Aorta (tissue), 5 donors: Measurements from ENCODE around the gene GCAT. TPM values are rescaled to one million over a fixed set of nuclear protein-coding genes. Genes with fewer than 3 reads are reported as not detected.
A peak's percentile ranks its signal among the peaks of the same experiment; 100 is the strongest.

Experiments used
- ATAC-seq: fragments of 200-7000 bp; cut with Tn5 transposase; one replicate; pipeline ENCODE4 v1.9.1; 2022; ENCODE audit warnings: moderate library complexity; ENCODE audit not compliant: low FRiP score
- DNase-seq, 2 donors: peaks; one replicate each; pipeline ENCODE4 v3.0.0-alpha.2; 2020
- H3K27ac ChIP-seq, 2 donors: one replicate each; pipeline ENCODE4 v1.5.1; 2013; ENCODE audit warnings: low read length in 2 of 2, mild to moderate bottlenecking in 2 of 2, moderate library complexity in 2 of 2, control low read depth in 1 of 2, inconsistent platforms in 1 of 2, low read depth in 1 of 2
- H3K27me3 ChIP-seq, 2 donors: one replicate each; pipeline ENCODE4 v1.6.1; 2013; ENCODE audit warnings: control low read depth in 1 of 2, low read length in 1 of 2, mild to moderate bottlenecking in 1 of 2, moderate library complexity in 1 of 2; ENCODE audit not compliant: insufficient read depth in 2 of 2, control insufficient read depth in 1 of 2
- H3K36me3 ChIP-seq, 2 donors: one replicate each; pipeline ENCODE4 v1.6.1; 2013; ENCODE audit warnings: control low read depth in 1 of 2, low read length in 1 of 2, mild to moderate bottlenecking in 1 of 2; ENCODE audit not compliant: insufficient read depth in 2 of 2, control insufficient read depth in 1 of 2
- H3K4me1 ChIP-seq, 2 donors: one replicate each; pipeline ENCODE4 v1.6.1; 2013; ENCODE audit warnings: low read length in 2 of 2, control low read depth in 1 of 2, mild to moderate bottlenecking in 1 of 2, moderate library complexity in 1 of 2; ENCODE audit not compliant: insufficient read depth in 2 of 2, control insufficient read depth in 1 of 2
- H3K4me3 ChIP-seq, 2 donors: one replicate each; pipeline ENCODE4 v1.5.1; 2013; ENCODE audit warnings: low read length in 2 of 2, control low read depth in 1 of 2, mild to moderate bottlenecking in 1 of 2
- H3K9me3 ChIP-seq: one replicate; pipeline ENCODE4 v1.6.1; 2013; ENCODE audit warnings: mild to moderate bottlenecking, low read length; ENCODE audit not compliant: control insufficient read depth
- WGBS, 2 donors: extraction: QIAGEN DNeasy Blood & Tissue Kit; methylation state at CpG; one replicate each; pipeline ENCODE4 v1.1.7; 2013; 5-methylcytosine and 5-hydroxymethylcytosine counted together
- intact Hi-C, 2 donors: fragments of 100-400 bp; cut with DNase I; formaldehyde crosslinking; loops; one replicate each; pipeline versions ENCODE4 v1.14.2 to v1.15.0; 2022
- polyA plus RNA-seq, 2 donors: library from polyadenylated mRNA; stranded (reverse); fragments of 200-250 nt; gene quantifications; one replicate each; pipeline ENCODE4 v1.2.3, GENCODE V29; 2013
- total RNA-seq, 2 donors: library from RNA; stranded (reverse); fragmentation: NEBNext Ultra II Directional; extraction: Animal tissue kit (Norgen Biotek cat#: 25700); gene quantifications; one replicate each; pipeline ENCODE4 v1.2.1, GENCODE V29; 2021
- donor health status: healthy with polysubstance abuse.
- donor health status: Bipolar disorder and iron deficiency.
- donor health status: DM: no; HTN: no; CAD: no.
- donor health status: DM: no; HTN: no; CAD: no.
- donor health status: DM: yes; HTN: yes; CAD: no.

Gene GCAT
- total and polyA plus RNA-seq, 4 donors, result 4.4 to 21.4 (median 6.4) TPM

GRCh38 chr22:37842015-37842793 is 34.5 kb downstream of the GCAT start:
- peaks cover 0 to 3% of the 10 kb centered on the region in 2 donors for H3K4me1 ChIP-seq

DNA sequence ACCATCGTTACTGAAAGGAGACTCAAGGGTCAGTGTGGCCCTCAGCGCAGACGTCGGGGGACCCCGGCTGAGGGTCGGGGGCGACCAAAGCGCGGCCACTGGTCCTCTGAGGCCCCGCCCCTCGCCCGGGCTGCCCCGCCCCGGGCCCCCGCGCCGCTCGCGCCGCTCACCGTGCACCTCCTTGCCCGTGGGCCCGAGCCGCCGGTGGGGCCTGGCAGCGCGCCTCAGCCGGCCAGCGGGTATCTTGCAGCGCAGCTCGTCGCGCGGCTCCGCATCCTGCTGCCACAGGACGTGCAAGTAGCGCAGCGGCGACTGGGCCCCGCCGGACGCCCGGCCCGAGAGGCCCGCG is 36.0 kb downstream of the GCAT start:
- Histone ChIP-seq H3K9me3 (no peaks in the 10 kb centered on the region), H3K27me3 (no peaks in the 10 kb centered on the region), H3K4me3 (peak overlapping the region; percentile 83 to 94), H3K36me3 (no peaks in the 10 kb centered on the region), H3K27ac (peak overlapping the region; percentile 23 to 38), H3K4me1 (peaks cover 0 to 3% of the 10 kb centered on the region in 2 donors)
- intact Hi-C loops, result no loop called here
- DNase-seq (peak; percentile 65 to 86), ATAC-seq (peak; percentile 51)
- WGBS, 2 donors, result 0 to 1% methylated on average over 30 to 46 of the region's 46 CpGs

More at GRCh38 chr22:37842015-37842793, 34.5 kb downstream of the GCAT start:
- intact Hi-C loops, result no loop called here
- no peak overlapping the region for H3K27ac ChIP-seq
- H3K27me3 ChIP-seq, result no peaks in the 10 kb centered on the region
- H3K9me3 ChIP-seq, result no peaks in the 10 kb centered on the region
- WGBS, 2 donors, result 90% methylated on average over 10 of the region's 10 CpGs
- no peak for DNase-seq
- no peak for ATAC-seq
- H3K4me3 ChIP-seq, result no peak overlapping the region
- no peaks in the 10 kb centered on the region for H3K36me3 ChIP-seq

DNA sequence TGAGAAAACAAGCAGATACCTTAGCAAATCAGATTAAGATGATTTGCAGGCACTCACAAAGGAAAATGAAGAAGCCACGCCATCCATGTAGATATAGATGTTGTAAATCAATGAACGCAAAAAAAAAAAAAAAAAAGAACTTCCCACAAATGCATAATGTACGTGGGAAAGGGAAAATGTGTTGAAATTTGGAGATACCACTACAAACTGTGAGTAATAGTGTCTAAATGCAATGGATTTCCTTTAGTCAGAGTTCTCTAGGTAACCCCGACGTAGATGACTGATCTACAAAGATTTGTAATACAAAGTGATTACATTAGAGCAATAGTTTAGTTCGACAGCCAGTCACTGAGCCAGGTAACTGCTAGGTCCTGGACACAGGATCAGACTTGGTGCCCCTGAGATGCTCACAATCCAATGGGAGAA is 37.2 kb downstream of the GCAT start:
- ATAC-seq (no peak), DNase-seq (no peak)
- Histone ChIP-seq H3K27ac (no peak overlapping the region), H3K4me1 (peaks cover 0 to 3% of the 10 kb centered on the region in 2 donors), H3K4me3 (no peak overlapping the region), H3K36me3 (no peaks in the 10 kb centered on the region), H3K9me3 (no peaks in the 10 kb centered on the region), H3K27me3 (no peaks in the 10 kb centered on the region)
- 88% methylated on average over 6 of the region's 6 CpGs for WGBS, 2 donors
- intact Hi-C loops, result no loop called here

DNA sequence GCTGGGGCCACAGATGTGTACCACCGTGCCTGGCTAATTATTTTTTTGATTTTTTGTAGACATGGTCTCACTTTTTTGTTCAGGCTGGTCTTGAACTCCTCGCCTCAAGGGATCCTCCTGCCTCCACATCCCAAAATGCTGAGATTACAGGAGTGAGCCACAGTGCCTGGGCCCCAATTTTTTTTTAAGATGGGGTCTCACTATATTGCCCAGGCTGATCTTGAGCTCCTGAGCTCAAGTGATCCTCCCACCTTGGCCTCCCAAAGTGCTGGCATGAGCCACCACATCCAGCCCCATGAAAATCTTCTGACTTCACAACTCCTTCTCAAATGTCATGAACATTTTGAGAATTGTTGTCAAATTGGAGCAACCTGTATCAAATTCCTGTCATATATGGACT is 38.7 kb downstream of the GCAT start:
- Histone ChIP-seq H3K4me1 (peaks cover 0 to 3% of the 10 kb centered on the region in 2 donors), H3K4me3 (no peak overlapping the region), H3K27ac (no peak overlapping the region), H3K9me3 (no peaks in the 10 kb centered on the region), H3K27me3 (no peaks in the 10 kb centered on the region), H3K36me3 (no peaks in the 10 kb centered on the region)
- ATAC-seq (no peak), DNase-seq (no peak)
- WGBS, 2 donors, result 92 to 94% methylated on average over 2 of the region's 2 CpGs
- intact Hi-C loops, result no loop called here

GRCh38 chr22:37848587-37849088 is 40.9 kb downstream of the GCAT start:
- intact Hi-C loops, result no loop called here
- Histone ChIP-seq H3K4me1 (no peaks in the 10 kb centered on the region), H3K4me3 (peak overlapping the region; percentile 60 to 68), H3K9me3 (no peaks in the 10 kb centered on the region), H3K27ac (peak overlapping the region in 1 of 2 donors; percentile 75), H3K27me3 (no peaks in the 10 kb centered on the region), H3K36me3 (peaks cover 0 to 8% of the 10 kb centered on the region in 2 donors)
- ATAC-seq (no peak), DNase-seq (no peak)
- WGBS, 2 donors, result 27 to 32% methylated on average over 27 of the region's 27 CpGs

DNA sequence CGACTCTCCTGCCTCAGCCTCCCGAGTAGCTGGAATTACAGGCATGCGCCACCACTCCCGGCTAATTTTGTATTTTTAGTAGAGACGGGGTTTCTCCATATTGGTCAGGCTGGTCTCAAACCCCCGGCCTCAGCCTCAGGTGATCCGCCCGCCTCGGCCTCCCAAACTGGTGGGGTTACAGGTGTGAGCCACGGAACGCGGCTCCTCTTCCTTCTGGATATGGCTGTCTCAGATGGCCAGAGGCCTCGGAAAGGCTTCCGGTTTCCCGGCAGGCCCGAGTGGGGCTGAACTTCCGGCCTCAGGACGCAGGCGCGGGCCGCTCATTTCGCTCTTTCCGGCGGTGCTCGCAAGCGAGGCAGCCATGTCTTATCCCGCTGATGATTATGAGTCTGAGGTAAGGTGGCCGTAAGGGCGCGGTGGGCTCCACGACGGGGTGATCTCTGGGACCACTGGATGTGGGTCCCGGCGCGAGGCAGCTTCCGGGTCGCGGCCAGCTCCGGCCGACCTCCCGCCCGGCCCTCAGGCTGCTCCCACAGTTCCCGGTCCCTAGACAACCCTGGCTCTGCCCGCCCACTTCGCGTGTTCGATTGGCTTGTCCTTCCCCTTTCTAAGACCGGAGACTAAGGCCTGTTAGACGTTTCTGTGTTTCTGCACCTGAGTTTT is 41.5 kb downstream of the GCAT start, which contains the start of gene EIF3L:
EIF3L (plus strand) TSS at position 331 of the 663 bp plus-strand sequence; CDS start at position 362, 31 bp downstream.
- H3K36me3 ChIP-seq, result peaks cover 0 to 10% of the 10 kb centered on the region in 2 donors
- H3K9me3 ChIP-seq, result no peaks in the 10 kb centered on the region
- no peaks in the 10 kb centered on the region for H3K27me3 ChIP-seq
- peak within 1 kb of the TSS in 1 of 2 donors; percentile 75 for H3K27ac ChIP-seq
- WGBS, 2 donors, result 0 to 1% methylated on average over 49 of the region's 49 CpGs
- H3K4me3 ChIP-seq, result peak within 1 kb of the TSS; percentile 60 to 68
- DNase-seq (peak; percentile 94 to 97), ATAC-seq (peak; percentile 95)
- no peaks in the 10 kb centered on the region for H3K4me1 ChIP-seq
- intact Hi-C loops, result no loop called here

GRCh38 chr22:37850801-37851200 is 43.1 kb downstream of the GCAT start:
- peaks cover 0 to 10% of the 10 kb centered on the region in 2 donors for H3K36me3 ChIP-seq
- WGBS, 2 donors, result 81 to 84% methylated on average over 4 of the region's 4 CpGs
- H3K4me3 ChIP-seq, result no peak overlapping the region

DNA sequence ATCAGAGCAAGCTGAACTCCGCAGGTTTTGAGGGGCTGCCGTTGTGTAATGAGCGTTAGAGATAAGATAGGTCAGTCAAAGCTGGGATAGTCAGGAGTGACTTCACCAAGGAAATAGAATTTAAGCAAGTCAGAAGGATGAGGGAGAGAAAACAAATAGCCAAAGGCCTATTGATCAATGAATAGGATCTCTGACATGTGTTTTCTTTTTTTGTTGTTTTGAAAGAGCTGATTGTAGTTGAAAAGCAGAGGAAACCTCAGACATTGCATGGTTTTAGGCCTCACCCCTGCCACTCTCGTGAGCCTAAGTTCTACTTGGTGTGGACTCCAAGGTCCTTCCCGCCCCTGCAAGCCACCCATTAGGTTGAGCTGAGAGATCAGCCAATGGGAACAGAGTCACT is 44.7 kb downstream of the GCAT start:
- Histone ChIP-seq H3K4me3 (no peak overlapping the region), H3K36me3 (peaks cover 0 to 10% of the 10 kb centered on the region in 2 donors), H3K9me3 (no peaks in the 10 kb centered on the region), H3K27ac (no peak overlapping the region), H3K27me3 (no peaks in the 10 kb centered on the region), H3K4me1 (peaks cover 0 to 3% of the 10 kb centered on the region in 2 donors)
- DNase-seq (no peak), ATAC-seq (no peak)
- intact Hi-C loops, result no loop called here
- WGBS, 2 donors, result 78 to 84% methylated on average over 5 of the region's 5 CpGs

More at GRCh38 chr22:37850801-37851200, 43.1 kb downstream of the GCAT start:
- DNase-seq, result no peak
- ATAC-seq, result no peak
- H3K9me3 ChIP-seq, result no peaks in the 10 kb centered on the region
- H3K4me1 ChIP-seq, result peaks cover 0 to 3% of the 10 kb centered on the region in 2 donors
- H3K27me3 ChIP-seq, result no peaks in the 10 kb centered on the region
- intact Hi-C loops, result no loop called here
- H3K27ac ChIP-seq, result no peak overlapping the region
